SH-SY5Y (cell line): ENCODE data around the gene NDUFC2.

Experiments used
- GATA2 ChIP-seq: IDR thresholded peaks from 2 replicates; pipeline ENCODE4 v1.6.1; 2011; ENCODE audit warnings: mild to moderate bottlenecking, low read depth, low read length
- GATA3 ChIP-seq: IDR thresholded peaks from 2 replicates; pipeline ENCODE4 v1.6.1; 2011; ENCODE audit warnings: low read depth, mild to moderate bottlenecking, low read length, moderate library complexity

DNA sequence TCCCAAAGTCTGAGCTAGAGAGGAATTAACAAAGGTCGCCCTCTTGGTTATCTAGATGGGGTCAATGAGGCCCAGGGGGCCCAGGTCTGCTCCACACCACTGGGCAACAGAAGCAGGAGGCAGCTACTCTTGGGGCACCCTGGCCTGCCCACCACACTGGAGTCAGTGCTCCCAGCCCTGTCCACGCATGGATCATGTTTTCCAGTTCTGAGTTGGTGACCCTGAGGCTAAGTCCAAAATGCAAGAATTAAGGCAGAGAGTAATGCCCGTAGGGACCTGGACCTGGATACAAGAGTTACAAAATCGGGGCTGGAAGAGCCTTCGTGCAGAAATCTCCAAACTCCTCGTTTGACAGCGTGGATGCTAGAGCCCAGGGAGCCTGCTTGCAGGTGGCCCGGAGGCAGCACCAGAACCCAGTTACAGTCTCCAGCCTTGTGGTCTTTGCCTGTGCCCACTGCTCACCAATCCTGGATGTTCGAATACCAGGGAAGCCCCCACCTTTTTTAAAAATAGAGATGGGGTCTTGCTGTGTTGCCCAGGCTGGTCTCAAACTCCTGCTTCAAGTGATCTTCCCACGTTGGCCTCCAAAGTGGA, 22.1 kb downstream of the NDUFC2 start:
- no peak for TF ChIP-seq GATA3
- no peak for TF ChIP-seq GATA2
